GM23248 (cell line): ENCODE results near the gene GATAD2B. TPM values are rescaled to one million over a fixed set of nuclear protein-coding genes. Genes with fewer than 3 reads are reported as not detected.
A peak's percentile ranks its signal among the peaks of the same experiment; 100 is the strongest.

Experiments used
- DNase-seq: peaks from one replicate; pipeline ENCODE4 v3.0.0-alpha.2; 2015
- H2AFZ ChIP-seq: fragments of 200-600 bp; sonication (generic); 2 replicates; pipeline ENCODE4 v1.6.1; 2016; ENCODE audit warnings: antibody characterized with exemption
- H3F3A ChIP-seq: fragments of 200-600 bp; sonication (generic); 2 replicates; pipeline ENCODE4 v1.6.1; 2016; ENCODE audit warnings: mild to moderate bottlenecking, antibody characterized with exemption, mixed run types; ENCODE audit not compliant: insufficient read depth
- H3K27ac ChIP-seq: fragments of 200-600 bp; sonication (generic); 2 replicates; pipeline ENCODE4 v1.5.1; 2016; ENCODE audit warnings: mild to moderate bottlenecking
- H3K27me3 ChIP-seq: fragments of 200-600 bp; sonication (generic); replicated peaks from 2 replicates; pipeline ENCODE4 v1.6.1; 2016; ENCODE audit warnings: mild to moderate bottlenecking; ENCODE audit not compliant: insufficient read depth
- H3K36me3 ChIP-seq: fragments of 200-600 bp; sonication (generic); 2 replicates; pipeline ENCODE4 v1.6.1; 2016; ENCODE audit warnings: low read depth, mild to moderate bottlenecking
- H3K4me1 ChIP-seq: fragments of 200-600 bp; sonication (generic); 2 replicates; pipeline ENCODE4 v1.6.1; 2016; ENCODE audit warnings: mild to moderate bottlenecking; ENCODE audit not compliant: insufficient read depth
- H3K4me2 ChIP-seq: fragments of 200-600 bp; sonication (generic); one replicate; pipeline ENCODE4 v1.6.1; 2016; ENCODE audit warnings: mild to moderate bottlenecking; ENCODE audit not compliant: unreplicated experiment
- H3K4me3 ChIP-seq: fragments of 200-600 bp; sonication (generic); 2 replicates; pipeline ENCODE4 v1.5.1; 2016; ENCODE audit warnings: mild to moderate bottlenecking
- H3K79me2 ChIP-seq: fragments of 200-600 bp; sonication (generic); 2 replicates; pipeline ENCODE4 v1.6.1; 2016; ENCODE audit warnings: mild to moderate bottlenecking; ENCODE audit not compliant: insufficient read depth
- H3K9ac ChIP-seq: fragments of 200-600 bp; sonication (generic); 2 replicates; pipeline ENCODE4 v1.6.1; 2016; ENCODE audit warnings: mild to moderate bottlenecking
- H3K9me2 ChIP-seq: fragments of 200-600 bp; sonication (generic); 2 replicates; pipeline ENCODE4 v1.6.1; 2016; ENCODE audit warnings: mixed run types, mild to moderate bottlenecking, moderate library complexity; ENCODE audit not compliant: insufficient read depth
- H3K9me3 ChIP-seq: fragments of 200-600 bp; sonication (generic); one replicate; pipeline ENCODE4 v1.6.1; 2017; ENCODE audit warnings: low read depth
- H4K20me1 ChIP-seq: fragments of 200-600 bp; sonication (generic); 2 replicates; pipeline ENCODE4 v1.6.0; 2016; ENCODE audit not compliant: insufficient read depth
- EZH2 ChIP-seq: fragments of 200-600 bp; sonication (generic); IDR thresholded peaks from 2 replicates; pipeline ENCODE4 v1.6.1; 2018; ENCODE audit warnings: antibody characterized with exemption, mild to moderate bottlenecking; ENCODE audit not compliant: insufficient read depth, poor library complexity, severe bottlenecking
- EZH2phosphoT487 ChIP-seq: fragments of 200-600 bp; sonication (generic); IDR thresholded peaks from 2 replicates; pipeline ENCODE4 v1.6.1; 2018; ENCODE audit warnings: antibody characterized with exemption, moderate library complexity, mild to moderate bottlenecking, low read depth; ENCODE audit not compliant: insufficient read depth
- WGBS, 2 experiments: methylation state at CpG; one replicate each; pipeline ENCODE4 v1.1.6; 2015 to 2017; ENCODE audit warnings: low lambda C conversion rate in 2 of 2, low coverage in 1 of 2; ENCODE audit errors: missing lambda C conversion rate in 2 of 2; 5-methylcytosine and 5-hydroxymethylcytosine counted together
- in situ Hi-C: fragments of 300-500 bp; cut with MboI; formaldehyde crosslinking; loops from 2 replicates; pipeline ENCODE4 v1.15.0; 2020
- polyA plus RNA-seq: library from polyadenylated mRNA; unstranded; fragments of >200 nt; fragmentation: Nextera tagmentation; extraction: Ambion mirVana; gene quantifications from 2 replicates; pipeline ENCODE4 v1.2.1, GENCODE V29; 2016
- total RNA-seq: library from RNA; depleted of rRNA; stranded (reverse); fragments of >200 nt; shearing (Covaris generic); gene quantifications from 2 replicates; pipeline ENCODE4 v1.2.3, GENCODE V29; 2014

The GATAD2B gene
- total and polyA plus RNA-seq, 2 experiments from 2014 or later, result 3.3 to 3.9 TPM

GRCh38 chr1:153886127-153886526 lies 36.6 kb downstream of the GATAD2B start:
- H3K4me1 ChIP-seq, result peaks cover 25% of the 10 kb centered on the region
- no peaks in the 10 kb centered on the region; the same call in 1 of the 2 replicates for H3K36me3 ChIP-seq
- no peak for TF ChIP-seq EZH2
- TF ChIP-seq EZH2phosphoT487, result no peak
- no peak overlapping the region for H3K4me3 ChIP-seq
- peaks cover 100% of the 10 kb centered on the region for H3K79me2 ChIP-seq
- H3F3A ChIP-seq, result peaks cover 11% of the 10 kb centered on the region
- H4K20me1 ChIP-seq, result peaks cover 5% of the 10 kb centered on the region; the same call in 1 of the 2 replicates
- H3K27me3 ChIP-seq, result no peaks in the 10 kb centered on the region
- H3K4me2 ChIP-seq, result no peak overlapping the region
- in situ Hi-C loops, result no loop called here
- no peak for DNase-seq
- H3K9me2 ChIP-seq, result no peaks in the 10 kb centered on the region
- no peak overlapping the region for H3K9ac ChIP-seq
- 80 to 83% methylated on average over 3 of the region's 3 CpGs for WGBS, 2 experiments
- no peaks in the 10 kb centered on the region for H3K9me3 ChIP-seq
- H3K27ac ChIP-seq, result no peak overlapping the region
- no peak overlapping the region for H2AFZ ChIP-seq

GRCh38 chr1:153883223-153883622 lies 39.5 kb downstream of the GATAD2B start:
- H3K27me3 ChIP-seq, result no peaks in the 10 kb centered on the region
- H3K36me3 ChIP-seq, result no peaks in the 10 kb centered on the region; the same call in 1 of the 2 replicates
- peaks cover 1% of the 10 kb centered on the region; the same call in 1 of the 2 replicates for H4K20me1 ChIP-seq
- DNase-seq, result no peak
- H3K4me1 ChIP-seq, result peaks cover 24% of the 10 kb centered on the region
- in situ Hi-C loops, result no loop called here
- H3K9ac ChIP-seq, result no peak overlapping the region
- H2AFZ ChIP-seq, result no peak overlapping the region
- no peak overlapping the region for H3K4me2 ChIP-seq
- H3F3A ChIP-seq, result peaks cover 12% of the 10 kb centered on the region
- H3K9me2 ChIP-seq, result no peaks in the 10 kb centered on the region
- TF ChIP-seq EZH2 (no peak), EZH2phosphoT487 (no peak)
- peaks cover 100% of the 10 kb centered on the region for H3K79me2 ChIP-seq
- no peak overlapping the region for H3K4me3 ChIP-seq
- H3K9me3 ChIP-seq, result no peaks in the 10 kb centered on the region
- H3K27ac ChIP-seq, result no peak overlapping the region
- 99 to 100% methylated on average over 4 of the region's 4 CpGs for whole genome bisulfite sequencing, 2 experiments

DNA sequence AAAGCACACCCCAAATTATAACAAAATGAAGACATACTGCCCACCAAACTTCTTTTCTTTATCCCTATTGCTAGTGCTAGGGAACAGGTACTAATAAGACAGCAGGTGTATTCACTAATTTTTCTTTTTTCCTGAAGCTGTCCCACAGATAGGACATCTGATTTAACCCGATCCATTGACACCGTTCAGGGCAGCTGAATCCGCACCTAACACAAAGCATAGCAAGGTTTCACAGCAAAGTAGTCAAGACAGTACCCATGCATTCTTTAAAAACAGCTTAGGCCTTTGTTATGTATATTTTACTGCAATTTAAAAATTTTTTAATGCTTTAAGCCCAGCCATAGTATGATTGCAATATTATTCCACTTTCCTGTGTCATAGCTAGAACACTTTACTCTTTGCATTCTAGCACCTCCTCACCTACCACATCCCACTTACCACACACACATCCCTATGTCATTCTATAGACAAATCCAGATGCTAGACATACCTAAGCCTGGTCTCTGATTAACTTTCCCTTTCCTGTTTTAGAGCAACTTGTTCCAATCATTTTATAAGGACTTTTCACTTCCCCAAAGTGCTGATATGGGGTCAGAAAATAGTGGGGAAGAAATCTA lies 40.4 kb downstream of the GATAD2B start:
- peaks cover 12% of the 10 kb centered on the region for H3F3A ChIP-seq
- H3K4me1 ChIP-seq, result peaks cover 21% of the 10 kb centered on the region
- H3K9me2 ChIP-seq, result no peaks in the 10 kb centered on the region
- H3K36me3 ChIP-seq, result no peaks in the 10 kb centered on the region
- no peaks in the 10 kb centered on the region for H3K27me3 ChIP-seq
- 63 to 72% methylated on average over 3 of the region's 3 CpGs for WGBS, 2 experiments
- H3K9ac ChIP-seq, result peak overlapping the region; percentile 44; the same call in 1 of the 2 replicates
- DNase-seq, result no peak
- peak overlapping the region; percentile 52 for H3K4me2 ChIP-seq
- H3K27ac ChIP-seq, result 0 out of 2 replicates have a peak overlapping the region, but pooled peaks have one; percentile 4
- peak overlapping the region; percentile 12; the same call in 1 of the 2 replicates for H2AFZ ChIP-seq
- H3K79me2 ChIP-seq, result peaks cover 100% of the 10 kb centered on the region
- TF ChIP-seq EZH2 (no peak), EZH2phosphoT487 (no peak)
- 0 out of 2 replicates have a peak overlapping the region, but pooled peaks have one; percentile 37 for H3K4me3 ChIP-seq
- in situ Hi-C loops, result no loop called here
- H4K20me1 ChIP-seq, result peaks cover 6% of the 10 kb centered on the region; the same call in 1 of the 2 replicates
- H3K9me3 ChIP-seq, result no peaks in the 10 kb centered on the region

GRCh38 chr1:153881751-153882150 lies 41.0 kb downstream of the GATAD2B start:
- peak; percentile 33 for DNase-seq
- Histone ChIP-seq H3K4me2 (peak overlapping the region; percentile 52), H3K9me3 (no peaks in the 10 kb centered on the region), H2AFZ (peak overlapping the region; percentile 12; the same call in 1 of the 2 replicates), H4K20me1 (peaks cover 6% of the 10 kb centered on the region; the same call in 1 of the 2 replicates), H3K79me2 (peaks cover 100% of the 10 kb centered on the region), H3K4me1 (peaks cover 21% of the 10 kb centered on the region), H3K27me3 (no peaks in the 10 kb centered on the region), H3K36me3 (no peaks in the 10 kb centered on the region), H3K27ac (peak overlapping the region; percentile 4; the same call in 1 of the 2 replicates), H3K9me2 (no peaks in the 10 kb centered on the region), H3F3A (peaks cover 12% of the 10 kb centered on the region), H3K4me3 (peak overlapping the region; percentile 37; the same call in 1 of the 2 replicates), H3K9ac (peak overlapping the region; percentile 44)
- WGBS, 2 experiments, result 12 to 16% methylated on average over 8 to 9 of the region's 9 CpGs
- no peak for TF ChIP-seq EZH2phosphoT487
- no peak for TF ChIP-seq EZH2
- in situ Hi-C loops, result no loop called here
